Thyroid gland (tissue), 4 donors: ENCODE data around the gene AAMDC.

Experiments used
- POLR2A ChIP-seq, 2 donors: fragments of 450-650 bp; IDR thresholded peaks; one replicate each; pipeline ENCODE4 v1.6.1; 2017; ENCODE audit warnings: antibody characterized with exemption in 2 of 2, mild to moderate bottlenecking in 2 of 2, moderate library complexity in 1 of 2
- TF ChIP-seq, protein P1 (sequence below), 6 experiments: fragments of 200-600 bp in 3 of 6; fragments of 450-650 bp in 3 of 6; sonication (generic) in 3 of 6; IDR thresholded peaks; one replicate each; pipeline ENCODE4 v1.5.1; 2016 to 2019; ENCODE audit warnings: antibody characterized with exemption in 6 of 6, mild to moderate bottlenecking in 2 of 6, inconsistent platforms in 1 of 6, moderate library complexity in 1 of 6

DNA sequence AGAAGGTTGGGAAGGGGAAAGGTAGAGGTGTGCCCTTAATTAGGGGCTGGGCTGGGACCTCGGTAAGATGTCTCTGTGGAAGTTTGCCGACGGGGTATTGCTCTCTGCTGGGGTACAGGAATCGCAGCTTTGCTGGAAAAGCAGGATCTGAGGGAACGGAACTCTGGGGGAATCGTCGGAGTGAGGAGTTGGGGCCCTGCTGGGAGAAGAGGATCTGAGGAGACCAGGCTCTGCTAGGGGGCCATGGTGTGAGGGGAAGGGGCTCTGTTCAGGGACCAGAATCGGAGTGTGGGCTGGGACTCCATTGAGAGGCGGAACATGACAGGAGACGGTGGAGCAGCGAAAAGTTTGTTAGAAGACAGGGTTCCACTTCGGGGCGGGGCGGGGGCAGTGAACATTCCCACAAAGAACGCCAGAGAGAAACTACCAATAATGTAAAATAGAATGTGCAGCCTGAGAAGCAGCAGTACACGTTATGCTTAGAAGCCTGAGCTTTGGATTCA lies 456 bp downstream of the AAMDC start:
- no peak for TF ChIP-seq POLR2A (IDR thresholded peaks at IDR 0.05)
- TF ChIP-seq, protein P1, sequence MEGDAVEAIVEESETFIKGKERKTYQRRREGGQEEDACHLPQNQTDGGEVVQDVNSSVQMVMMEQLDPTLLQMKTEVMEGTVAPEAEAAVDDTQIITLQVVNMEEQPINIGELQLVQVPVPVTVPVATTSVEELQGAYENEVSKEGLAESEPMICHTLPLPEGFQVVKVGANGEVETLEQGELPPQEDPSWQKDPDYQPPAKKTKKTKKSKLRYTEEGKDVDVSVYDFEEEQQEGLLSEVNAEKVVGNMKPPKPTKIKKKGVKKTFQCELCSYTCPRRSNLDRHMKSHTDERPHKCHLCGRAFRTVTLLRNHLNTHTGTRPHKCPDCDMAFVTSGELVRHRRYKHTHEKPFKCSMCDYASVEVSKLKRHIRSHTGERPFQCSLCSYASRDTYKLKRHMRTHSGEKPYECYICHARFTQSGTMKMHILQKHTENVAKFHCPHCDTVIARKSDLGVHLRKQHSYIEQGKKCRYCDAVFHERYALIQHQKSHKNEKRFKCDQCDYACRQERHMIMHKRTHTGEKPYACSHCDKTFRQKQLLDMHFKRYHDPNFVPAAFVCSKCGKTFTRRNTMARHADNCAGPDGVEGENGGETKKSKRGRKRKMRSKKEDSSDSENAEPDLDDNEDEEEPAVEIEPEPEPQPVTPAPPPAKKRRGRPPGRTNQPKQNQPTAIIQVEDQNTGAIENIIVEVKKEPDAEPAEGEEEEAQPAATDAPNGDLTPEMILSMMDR (IDR thresholded peaks at IDR 0.05) = no peak
